HG03196 (cell line): ENCODE measurements around the gene GPX6.
A peak's percentile ranks its signal among the peaks of the same experiment; 100 is the strongest.
"Not testable (repeated sequence)": the region's sequence is repeated elsewhere in the genome, so short reads cannot be mapped to it uniquely, and the experiment has no call there.

ENCODE experiments used
- ATAC-seq: cut with Tn5 transposase; IDR thresholded peaks from one replicate; pipeline ENCODE4 v1.9.1; 2021; ENCODE audit not compliant: unreplicated experiment

The GPX6 gene

GRCh38 chr6:28525496-28526039 is 10.0 kb upstream of the GPX6 start, which contains the start of gene GPX5:
Gene GPX5, plus strand, starts transcription at chr6:28525881. Its CDS starts 133 bp downstream, at chr6:28526014.
- no peak for ATAC-seq

GRCh38 chr6:28523241-28523622 is 7.6 kb upstream of the GPX6 start:
- ATAC-seq: no peak

- ATAC-seq: no peak
These were observed 7.1 kb upstream of the GPX6 start for GRCh38 chr6:28522594-28523240.

- ATAC-seq: no peak
These were observed 2.4 kb upstream of the GPX6 start for GRCh38 chr6:28517964-28518363.

GRCh38 chr6:28512387-28512786 is 3.2 kb downstream of the GPX6 start:
- ATAC-seq: not testable (repeated sequence)

- no peak for ATAC-seq
These were observed 3.8 kb downstream of the GPX6 start for GRCh38 chr6:28511628-28512300.

- no peak for ATAC-seq
These were observed 8.7 kb downstream of the GPX6 start for GRCh38 chr6:28506807-28507475.

- ATAC-seq: no peak
These were observed 9.9 kb downstream of the GPX6 start for GRCh38 chr6:28505733-28506132.

- not testable (repeated sequence) for ATAC-seq
These were observed 12.8 kb downstream of the GPX6 start for GRCh38 chr6:28502709-28503305.

GRCh38 chr6:28502136-28502535 is 13.5 kb downstream of the GPX6 start:
- not testable (repeated sequence) for ATAC-seq

- ATAC-seq: no peak
These were observed 14.3 kb downstream of the GPX6 start for GRCh38 chr6:28501259-28501658.

- ATAC-seq: no peak
These were observed 17.7 kb downstream of the GPX6 start for GRCh38 chr6:28497893-28498292.

GRCh38 chr6:28497306-28497705 is 18.3 kb downstream of the GPX6 start:
- ATAC-seq: no peak

- no peak for ATAC-seq
These were observed 19.4 kb downstream of the GPX6 start for GRCh38 chr6:28496099-28496779.

GRCh38 chr6:28491984-28492317 is 23.6 kb downstream of the GPX6 start:
- ATAC-seq: no peak

GRCh38 chr6:28490205-28490890 is 25.2 kb downstream of the GPX6 start:
- no peak for ATAC-seq

GRCh38 chr6:28489366-28490204 is 26.0 kb downstream of the GPX6 start:
- ATAC-seq: peak; percentile 71

- no peak for ATAC-seq
These were observed 26.7 kb downstream of the GPX6 start for GRCh38 chr6:28488916-28489365.

- no peak for ATAC-seq
These were observed 28.4 kb downstream of the GPX6 start for GRCh38 chr6:28486988-28487742.
